Forelimb muscle (tissue), 1 donor: ENCODE data around the gene KRT31. TPM values are rescaled to one million over a fixed set of nuclear protein-coding genes. Genes with fewer than 3 reads are reported as not detected.
"Not testable (repeated sequence)": the region's sequence is repeated elsewhere in the genome, so short reads cannot be mapped to it uniquely, and the experiment has no call there.

Experiments used
- DNase-seq: peaks from one replicate; pipeline ENCODE4 v3.0.0-alpha.2; 2013; ENCODE audit warnings: low read depth
- polyA plus RNA-seq: library from polyadenylated mRNA; unstranded; fragments of 120-200 nt; gene quantifications from one replicate; pipeline ENCODE4 v1.2.1, GENCODE V29; 2013; ENCODE audit not compliant: insufficient read length

Gene KRT31
- polyA plus RNA-seq, 1 donor = 5.9 TPM

- no peak for DNase-seq
Measured at GRCh38 chr17:41390411-41390938, 6.9 kb downstream of the KRT31 start.

DNA sequence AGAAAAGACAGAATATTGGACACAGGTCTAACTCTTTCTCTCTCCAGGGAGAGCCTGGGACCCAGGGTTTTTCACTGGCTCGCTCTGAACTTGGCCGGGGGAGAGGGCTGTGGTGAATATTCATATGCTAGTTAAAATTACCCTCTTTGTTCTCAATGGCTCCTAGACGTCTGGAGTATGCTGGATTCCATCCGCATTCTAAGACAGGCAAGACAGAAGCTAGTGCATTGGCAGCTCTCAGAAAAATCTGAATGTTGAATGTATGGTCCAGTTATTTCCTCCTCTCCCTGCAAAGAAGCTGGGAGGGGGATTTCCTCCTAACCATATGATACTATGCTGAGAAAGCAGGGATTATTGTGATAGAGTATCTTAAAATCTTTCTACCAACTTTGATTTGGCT lies 9.7 kb downstream of the KRT31 start:
- no peak for DNase-seq

DNA sequence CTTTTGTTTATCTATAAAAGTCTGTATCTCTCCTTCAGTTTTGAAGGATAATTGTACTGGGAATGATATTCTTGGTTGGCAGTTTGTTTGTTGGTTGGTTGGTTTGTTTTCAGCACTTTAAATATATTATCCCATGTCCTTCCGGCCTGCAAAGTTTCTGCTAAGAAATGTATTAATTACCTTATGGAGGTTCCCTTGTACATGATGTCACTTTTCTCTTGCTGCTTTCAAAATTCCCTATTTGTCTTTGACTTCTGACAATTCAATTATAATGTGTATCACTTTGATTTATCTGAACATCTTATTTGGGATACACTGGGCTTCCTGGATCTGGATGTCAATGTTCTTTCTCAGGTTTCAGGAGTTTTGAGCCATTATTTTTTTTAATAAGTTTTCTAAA lies 11.2 kb downstream of the KRT31 start:
- DNase-seq = no peak

DNA sequence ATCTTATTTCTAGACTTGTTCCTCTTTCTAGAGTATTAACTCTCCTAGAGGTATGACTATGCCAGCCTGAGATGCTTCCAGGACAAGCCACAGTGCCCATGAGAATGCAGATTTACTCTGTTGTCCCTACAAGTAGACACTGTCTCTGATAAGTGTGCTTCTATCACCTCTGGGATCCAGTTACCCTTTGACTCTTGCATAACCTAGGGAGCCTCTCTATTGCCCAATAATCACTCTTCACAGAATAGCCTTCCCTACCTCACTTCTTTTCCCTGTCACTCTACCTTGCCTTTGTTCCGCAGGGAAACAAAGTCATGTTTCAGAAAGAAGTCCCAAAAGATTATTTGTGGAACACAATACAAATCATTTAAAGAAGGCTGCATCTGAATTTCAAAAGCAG lies 13.7 kb downstream of the KRT31 start:
- no peak for DNase-seq

- no peak for DNase-seq
Measured at GRCh38 chr17:41382394-41382793, 15.0 kb downstream of the KRT31 start.

DNA sequence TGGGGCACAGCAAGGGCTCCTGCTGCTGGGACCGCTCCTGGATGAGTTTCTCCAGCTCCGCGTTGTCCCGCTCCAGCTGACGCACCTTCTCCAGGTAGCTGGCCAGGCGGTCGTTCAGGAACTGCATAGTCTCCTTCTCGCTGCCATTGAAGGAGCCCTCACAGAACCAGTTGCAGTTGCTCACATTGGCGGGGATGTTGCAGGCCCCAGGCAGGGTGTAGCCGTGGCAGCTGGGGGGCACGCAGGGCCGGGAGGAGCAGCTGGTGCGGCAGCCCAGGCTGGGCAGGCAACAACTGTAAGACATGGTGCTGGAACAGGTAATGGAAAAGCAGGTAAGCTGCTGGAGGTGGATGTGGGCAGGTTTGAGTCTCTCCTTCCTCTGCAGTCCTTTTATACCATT lies 15.5 kb downstream of the KRT31 start, which contains the start of gene KRT34:
Gene KRT34 (minus strand): TSS at position 364 of the 400 bp plus-strand sequence. CDS start 60 bp downstream, at position 304.
- not testable (repeated sequence) for DNase-seq

DNA sequence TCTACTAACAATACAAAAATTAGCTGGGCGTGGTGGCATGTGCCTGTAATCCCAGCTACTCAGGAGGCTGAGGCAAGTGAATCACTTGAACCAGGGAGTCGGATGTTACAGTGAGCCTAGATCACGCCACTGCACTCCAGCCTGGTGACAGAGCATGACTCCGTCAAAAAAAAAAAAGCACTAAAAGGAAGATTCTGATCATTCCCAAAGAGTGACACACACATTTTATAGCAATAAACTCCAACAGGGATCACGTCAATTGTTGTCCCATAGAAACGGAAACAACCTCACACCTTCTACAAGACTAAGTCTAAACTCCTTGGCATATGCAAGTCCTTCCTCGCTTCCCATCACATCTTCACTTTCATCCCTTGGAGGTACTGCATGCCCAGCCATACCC lies 17.3 kb downstream of the KRT31 start:
- DNase-seq = not testable (repeated sequence)

DNA sequence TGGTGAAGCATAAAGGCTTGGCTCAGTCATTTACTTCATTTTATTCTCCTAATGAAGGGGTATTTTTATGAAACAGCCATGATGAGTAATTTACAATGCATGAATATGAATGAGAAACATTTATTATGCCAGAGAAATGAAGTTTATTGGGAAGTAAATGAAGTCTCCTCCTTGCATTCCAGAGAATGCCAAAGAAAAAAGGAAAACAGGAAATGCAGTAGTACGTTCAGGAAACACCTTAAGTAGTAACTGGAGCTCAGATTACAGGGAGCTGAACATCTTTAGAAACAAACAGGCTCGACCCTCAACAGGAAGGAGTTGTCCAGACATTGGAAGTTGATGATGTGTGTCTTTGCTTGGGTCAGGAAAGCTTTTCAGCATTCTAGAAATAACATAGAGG lies 19.9 kb downstream of the KRT31 start:
- DNase-seq = no peak

- DNase-seq = no peak
Measured at GRCh38 chr17:41369713-41370112, 27.7 kb downstream of the KRT31 start, which contains the start of gene KRT33B. KRT33B (minus strand) TSS chr17:41369813; CDS start chr17:41369750, 63 bp downstream.

DNA sequence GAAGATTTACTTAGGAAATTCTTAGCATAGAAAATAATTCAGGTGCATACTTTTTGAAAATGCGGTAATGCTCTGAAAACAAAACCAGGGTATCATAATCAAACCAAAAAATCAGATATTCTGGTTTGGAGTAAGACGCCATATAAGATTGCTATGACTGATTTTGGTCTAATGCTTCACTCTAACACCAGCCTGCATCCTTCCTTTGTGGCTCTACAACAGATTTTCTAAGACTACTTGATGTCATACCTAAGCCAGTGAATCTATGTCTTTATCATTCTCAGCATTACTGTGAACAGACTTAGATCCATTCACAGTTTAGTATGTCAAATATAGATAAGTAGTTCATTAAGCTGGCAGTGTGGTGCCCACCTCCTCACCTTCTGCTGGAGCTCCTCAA lies 28.4 kb downstream of the KRT31 start:
- DNase-seq = no peak

- no peak for DNase-seq
Measured at GRCh38 chr17:41367426-41368075, 29.9 kb downstream of the KRT31 start.

GRCh38 chr17:41366070-41366469 lies 31.3 kb downstream of the KRT31 start:
- DNase-seq = no peak

GRCh38 chr17:41363881-41364280 lies 33.5 kb downstream of the KRT31 start:
- no peak for DNase-seq

- no peak for DNase-seq
Measured at GRCh38 chr17:41360296-41360995, 37.0 kb downstream of the KRT31 start.

GRCh38 chr17:41354536-41354935 lies 42.9 kb downstream of the KRT31 start:
- DNase-seq = no peak

GRCh38 chr17:41352597-41353366 lies 44.6 kb downstream of the KRT31 start:
- no peak for DNase-seq

GRCh38 chr17:41351177-41351576 lies 46.2 kb downstream of the KRT31 start:
- DNase-seq = no peak

DNA sequence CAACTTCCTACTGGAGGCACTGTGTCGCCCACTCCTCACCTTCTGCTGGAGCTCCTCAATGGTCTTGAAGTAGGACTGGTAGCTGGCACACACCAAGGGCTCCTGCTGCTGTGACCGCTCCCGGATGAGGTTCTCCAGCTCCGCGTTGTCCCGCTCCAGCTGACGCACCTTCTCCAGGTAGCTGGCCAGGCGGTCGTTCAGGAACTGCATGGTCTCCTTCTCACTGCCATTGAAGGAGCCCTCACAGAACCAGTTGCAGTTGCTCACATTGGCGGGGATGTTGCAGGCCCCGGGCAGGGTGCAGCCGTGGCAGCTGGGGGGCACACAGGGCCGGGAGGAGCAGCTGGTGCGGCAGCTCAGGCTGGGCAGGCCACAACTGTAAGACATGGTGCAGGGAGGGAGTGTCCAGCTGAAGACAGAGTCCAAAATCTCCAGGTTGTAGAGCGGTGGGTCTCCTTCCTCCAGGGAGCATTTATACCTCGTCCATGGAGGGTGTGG lies 47.0 kb downstream of the KRT31 start, which contains the start of gene KRT33A:
Gene KRT33A (minus strand): TSS at position 448 of the 498 bp plus-strand sequence. CDS start 61 bp downstream, at position 387.
- DNase-seq = not testable (repeated sequence)

DNA sequence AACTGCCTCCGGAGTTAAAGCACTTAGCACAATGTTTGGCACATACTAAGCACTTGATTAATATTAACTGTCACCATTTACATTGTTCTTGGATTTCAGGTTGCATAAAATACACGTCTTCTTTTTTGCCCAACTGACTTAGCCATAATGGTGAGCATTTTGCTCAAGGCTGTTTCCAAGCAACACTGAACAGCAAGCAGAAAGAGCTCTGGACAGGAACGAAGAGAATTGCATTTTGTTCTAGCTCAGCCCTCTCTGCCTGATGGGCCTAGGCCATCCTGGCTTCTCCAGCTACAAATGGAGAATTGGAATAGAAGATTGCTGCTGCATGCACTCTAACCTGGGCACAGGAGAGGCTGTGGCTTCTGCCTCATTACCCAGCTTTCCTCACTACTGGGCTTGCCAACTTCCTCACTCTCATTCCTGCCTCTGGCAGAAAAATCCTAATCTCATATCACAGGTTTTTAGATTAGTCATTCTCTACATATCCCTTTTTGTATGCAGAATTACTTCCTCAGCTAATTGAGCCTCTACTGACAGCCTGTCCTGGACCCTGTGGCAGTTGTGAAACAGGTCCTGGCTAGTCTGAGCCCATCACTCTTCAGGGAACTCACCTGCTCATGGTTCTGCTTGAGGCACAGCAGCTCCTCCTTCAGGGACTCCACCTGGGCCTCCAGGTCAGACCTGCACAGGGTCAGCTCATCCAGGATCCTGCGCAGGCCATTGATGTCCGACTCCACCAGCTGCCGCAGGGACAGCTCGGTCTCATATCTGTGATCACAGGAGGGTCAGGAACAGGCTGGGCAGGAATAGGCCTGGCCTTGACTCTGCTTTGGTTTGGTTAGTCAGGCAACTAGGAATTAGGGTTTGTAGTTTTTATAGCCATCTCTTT lies 49.3 kb downstream of the KRT31 start:
- no peak for DNase-seq

- DNase-seq = not testable (repeated sequence)
Measured at GRCh38 chr17:41346421-41346820, 51.0 kb downstream of the KRT31 start.

GRCh38 chr17:41345992-41346391 lies 51.4 kb downstream of the KRT31 start:
- no peak for DNase-seq
